SK-N-SH (cell line): ENCODE data around the gene IRS4. TPM values are rescaled to one million over a fixed set of nuclear protein-coding genes. Genes with fewer than 3 reads are reported as not detected.

Source experiments
- CTCF ChIA-PET: fragments of 300-600, 350-600 bp; formaldehyde crosslinking; extraction: SDS; loops from one replicate; lab custom pipeline; 2021; lab: Yijun Ruan, JAX
- POLR2A ChIA-PET: fragments of 350-600 bp; sonication (Branson Sonifier 250); formaldehyde crosslinking; extraction: SDS; loops from one replicate; lab custom pipeline; 2020; ENCODE audit warnings: antibody characterized with exemption, inconsistent platforms; lab: Yijun Ruan, JAX
- DNase-seq: peaks from one replicate; pipeline ENCODE4 v3.0.0; 2012
- H2AFZ ChIP-seq: fragments of 200-600 bp; sonication (generic); 2 replicates; pipeline ENCODE4 v1.8.1; 2016; ENCODE audit warnings: antibody characterized with exemption, mild to moderate bottlenecking, low read depth
- H3F3A ChIP-seq: fragments of 200-600 bp; sonication (generic); replicated peaks from 2 replicates; pipeline ENCODE3; 2016; ENCODE audit warnings: antibody characterized with exemption, mild to moderate bottlenecking; ENCODE audit not compliant: insufficient read depth
- H3K27ac ChIP-seq, 2 experiments: fragments of 200-500 bp in 1 of 2; fragments of 200-600 bp in 1 of 2; sonication (Bioruptor generic) in 1 of 2; sonication (generic), shearing (Covaris generic) in 1 of 2; 2 replicates each; pipeline versions ENCODE4 v1.5.1 to v1.6.1; 2014 to 2016; ENCODE audit warnings: low read depth in 2 of 2, inconsistent platforms in 1 of 2, low read length in 1 of 2, mild to moderate bottlenecking in 1 of 2, mixed read lengths in 1 of 2
- H3K27me3 ChIP-seq: fragments of 200-600 bp; sonication (generic), shearing (Covaris generic); 2 replicates; pipeline ENCODE4 v1.6.1; 2016; ENCODE audit warnings: mixed run types; ENCODE audit not compliant: insufficient read depth
- H3K36me3 ChIP-seq, 2 experiments: fragments of 200-500 bp in 1 of 2; fragments of 200-600 bp in 1 of 2; sonication (Bioruptor generic) in 1 of 2; sonication (generic) in 1 of 2; replicated peaks in 1 of 2; 2 replicates each; pipeline versions ENCODE3 to v1.5.1; 2014 to 2016; ENCODE audit warnings: low read length in 1 of 2, mild to moderate bottlenecking in 1 of 2; ENCODE audit not compliant: insufficient read depth in 2 of 2, control insufficient read depth in 1 of 2
- H3K4me1 ChIP-seq, 2 experiments: fragments of 200-500 bp in 1 of 2; fragments of 200-600 bp in 1 of 2; sonication (Bioruptor generic) in 1 of 2; sonication (generic), shearing (Covaris generic) in 1 of 2; 2 replicates each; pipeline versions ENCODE4 v1.5.1 to v1.6.1; 2014 to 2016; ENCODE audit warnings: low read depth in 1 of 2, low read length in 1 of 2, mixed run types in 1 of 2; ENCODE audit not compliant: insufficient read depth in 2 of 2, control insufficient read depth in 1 of 2
- H3K4me2 ChIP-seq: fragments of 200-600 bp; sonication (generic), shearing (Covaris generic); 2 replicates; pipeline ENCODE4 v1.6.1; 2017; ENCODE audit warnings: mixed run types
- H3K4me3 ChIP-seq, 2 experiments: fragments of 200-500 bp in 1 of 2; fragments of 200-600 bp in 1 of 2; sonication (Bioruptor generic) in 1 of 2; sonication (generic), shearing (Covaris generic) in 1 of 2; 2 replicates each; pipeline versions ENCODE4 v1.5.1 to v1.8.1; 2014 to 2016; ENCODE audit warnings: low read depth in 2 of 2, inconsistent platforms in 1 of 2, low read length in 1 of 2, mild to moderate bottlenecking in 1 of 2, mixed read lengths in 1 of 2, moderate library complexity in 1 of 2
- H3K79me2 ChIP-seq: fragments of 200-600 bp; sonication (generic); 2 replicates; pipeline ENCODE4 v1.8.1; 2017; ENCODE audit warnings: mild to moderate bottlenecking; ENCODE audit not compliant: insufficient read depth
- H3K9ac ChIP-seq: fragments of 200-600 bp; sonication (generic); 2 replicates; pipeline ENCODE4 v1.6.1; 2017; ENCODE audit warnings: mixed run types
- H3K9me2 ChIP-seq: fragments of 200-600 bp; sonication (generic); 2 replicates; pipeline ENCODE4 v1.6.1; 2017; ENCODE audit warnings: mixed run types
- H3K9me3 ChIP-seq: fragments of 200-600 bp; sonication (generic); 2 replicates; pipeline ENCODE4 v1.6.1; 2017; ENCODE audit warnings: mixed run types, mild to moderate bottlenecking, moderate library complexity
- H4K20me1 ChIP-seq: fragments of 200-600 bp; sonication (generic); 2 replicates; pipeline ENCODE4 v1.6.1; 2017; ENCODE audit warnings: mild to moderate bottlenecking, mixed run types; ENCODE audit not compliant: insufficient read depth
- CHD2 ChIP-seq: fragments of 150-350 bp; IDR thresholded peaks from 2 replicates; pipeline ENCODE4 v1.6.1; 2018; ENCODE audit warnings: low read length; ENCODE audit not compliant: partially characterized antibody
- EZH2phosphoT487 ChIP-seq: fragments of 200-600 bp; sonication (generic); IDR thresholded peaks from 2 replicates; pipeline ENCODE4 v1.6.1; 2017; ENCODE audit warnings: low read depth, mixed run types, mild to moderate bottlenecking, antibody characterized with exemption, moderate library complexity, borderline replicate concordance
- FOXM1 ChIP-seq: IDR thresholded peaks from 2 replicates; pipeline ENCODE4 v1.4.0; 2012; ENCODE audit warnings: low read depth, mild to moderate bottlenecking
- GABPA ChIP-seq: IDR thresholded peaks from 2 replicates; pipeline ENCODE4 v1.4.0; 2012; ENCODE audit warnings: low read depth, mild to moderate bottlenecking
- MAX ChIP-seq: IDR thresholded peaks from 2 replicates; pipeline ENCODE4 v1.4.0; 2012; ENCODE audit warnings: low read depth
- NFIC ChIP-seq: IDR thresholded peaks from 2 replicates; pipeline ENCODE4 v1.4.0; 2012; ENCODE audit warnings: borderline replicate concordance
- NRF1 ChIP-seq: IDR thresholded peaks from 2 replicates; pipeline ENCODE4 v1.6.1; 2012; ENCODE audit warnings: low read depth, mild to moderate bottlenecking, low read length
- POLR2AphosphoS5 ChIP-seq: IDR thresholded peaks from 2 replicates; pipeline ENCODE4 v1.6.1; 2012; ENCODE audit warnings: low read depth, low read length
- RAD21 ChIP-seq: IDR thresholded peaks from 2 replicates; pipeline ENCODE4 v1.6.1; 2012; ENCODE audit warnings: mild to moderate bottlenecking, low read length
- RCOR1 ChIP-seq: fragments of 150-350 bp; IDR thresholded peaks from 2 replicates; pipeline ENCODE4 v1.6.1; 2017; ENCODE audit warnings: antibody characterized with exemption, low read length
- RFX5 ChIP-seq: IDR thresholded peaks from 2 replicates; pipeline ENCODE4 v1.6.1; 2012; ENCODE audit warnings: mild to moderate bottlenecking, improper control_type of control experiment, low read length
- RXRA ChIP-seq: IDR thresholded peaks from 2 replicates; pipeline ENCODE4 v1.4.0; 2012; ENCODE audit warnings: low read depth, mild to moderate bottlenecking, borderline replicate concordance
- SIN3A ChIP-seq: IDR thresholded peaks from 2 replicates; pipeline ENCODE4 v1.6.1; 2012; ENCODE audit warnings: low read depth, mild to moderate bottlenecking, low read length, moderate library complexity, borderline replicate concordance
- TAF1 ChIP-seq: IDR thresholded peaks from 2 replicates; pipeline ENCODE4 v1.6.1; 2012; ENCODE audit warnings: low read depth, mild to moderate bottlenecking, low read length, moderate library complexity, borderline replicate concordance
- TCF12 ChIP-seq: IDR thresholded peaks from 2 replicates; pipeline ENCODE4 v1.4.0; 2012
- USF1 ChIP-seq: IDR thresholded peaks from 2 replicates; pipeline ENCODE4 v1.4.0; 2012; ENCODE audit warnings: low read depth, borderline replicate concordance
- YY1 ChIP-seq: IDR thresholded peaks from 2 replicates; pipeline ENCODE4 v1.4.0; 2012; ENCODE audit warnings: low read depth, mild to moderate bottlenecking
- WGBS: methylation state at CpG from one replicate; pipeline ENCODE4 v1.1.6; 2017; ENCODE audit warnings: low lambda C conversion rate; 5-methylcytosine and 5-hydroxymethylcytosine counted together
- polyA plus RNA-seq, 3 experiments: library from polyadenylated mRNA; depleted of rRNA; stranded (reverse); fragments of >200 nt; gene quantifications; 2 replicates each; pipeline ENCODE4 v1.2.3, GENCODE V29; 2012
- TF ChIP-seq, protein P1 (sequence below): fragments of 200-600 bp; sonication (generic); IDR thresholded peaks from 2 replicates; pipeline ENCODE4 v1.6.1; 2017; ENCODE audit warnings: antibody characterized with exemption, mild to moderate bottlenecking, moderate library complexity
- TF ChIP-seq, protein P2 (sequence below): IDR thresholded peaks from 2 replicates; pipeline ENCODE4 v1.4.0; 2012; ENCODE audit warnings: low read depth, borderline replicate concordance
- TF ChIP-seq, protein P3 (sequence below): IDR thresholded peaks from 2 replicates; pipeline ENCODE4; 2012

Gene IRS4
- polyA plus RNA-seq, 1 of the 3 experiments (the other 2 are of a cell fraction): not detected

GRCh38 chrX:108763559-108763958, 27.2 kb upstream of the IRS4 start:
- H3K79me2 ChIP-seq: no peaks in the 10 kb centered on the region
- no peak for DNase-seq
- H2AFZ ChIP-seq: no peak overlapping the region
- H3K9me3 ChIP-seq: no peaks in the 10 kb centered on the region
- no peak for TF ChIP-seq POLR2AphosphoS5
- no peak for TF ChIP-seq RAD21
- TF ChIP-seq MAX: no peak
- no peak for TF ChIP-seq FOXM1
- TF ChIP-seq RXRA: no peak
- TF ChIP-seq, protein P1, sequence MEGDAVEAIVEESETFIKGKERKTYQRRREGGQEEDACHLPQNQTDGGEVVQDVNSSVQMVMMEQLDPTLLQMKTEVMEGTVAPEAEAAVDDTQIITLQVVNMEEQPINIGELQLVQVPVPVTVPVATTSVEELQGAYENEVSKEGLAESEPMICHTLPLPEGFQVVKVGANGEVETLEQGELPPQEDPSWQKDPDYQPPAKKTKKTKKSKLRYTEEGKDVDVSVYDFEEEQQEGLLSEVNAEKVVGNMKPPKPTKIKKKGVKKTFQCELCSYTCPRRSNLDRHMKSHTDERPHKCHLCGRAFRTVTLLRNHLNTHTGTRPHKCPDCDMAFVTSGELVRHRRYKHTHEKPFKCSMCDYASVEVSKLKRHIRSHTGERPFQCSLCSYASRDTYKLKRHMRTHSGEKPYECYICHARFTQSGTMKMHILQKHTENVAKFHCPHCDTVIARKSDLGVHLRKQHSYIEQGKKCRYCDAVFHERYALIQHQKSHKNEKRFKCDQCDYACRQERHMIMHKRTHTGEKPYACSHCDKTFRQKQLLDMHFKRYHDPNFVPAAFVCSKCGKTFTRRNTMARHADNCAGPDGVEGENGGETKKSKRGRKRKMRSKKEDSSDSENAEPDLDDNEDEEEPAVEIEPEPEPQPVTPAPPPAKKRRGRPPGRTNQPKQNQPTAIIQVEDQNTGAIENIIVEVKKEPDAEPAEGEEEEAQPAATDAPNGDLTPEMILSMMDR: no peak
- no peak for TF ChIP-seq CHD2
- TF ChIP-seq TAF1: no peak
- TF ChIP-seq SIN3A: no peak
- TF ChIP-seq, protein P2, sequence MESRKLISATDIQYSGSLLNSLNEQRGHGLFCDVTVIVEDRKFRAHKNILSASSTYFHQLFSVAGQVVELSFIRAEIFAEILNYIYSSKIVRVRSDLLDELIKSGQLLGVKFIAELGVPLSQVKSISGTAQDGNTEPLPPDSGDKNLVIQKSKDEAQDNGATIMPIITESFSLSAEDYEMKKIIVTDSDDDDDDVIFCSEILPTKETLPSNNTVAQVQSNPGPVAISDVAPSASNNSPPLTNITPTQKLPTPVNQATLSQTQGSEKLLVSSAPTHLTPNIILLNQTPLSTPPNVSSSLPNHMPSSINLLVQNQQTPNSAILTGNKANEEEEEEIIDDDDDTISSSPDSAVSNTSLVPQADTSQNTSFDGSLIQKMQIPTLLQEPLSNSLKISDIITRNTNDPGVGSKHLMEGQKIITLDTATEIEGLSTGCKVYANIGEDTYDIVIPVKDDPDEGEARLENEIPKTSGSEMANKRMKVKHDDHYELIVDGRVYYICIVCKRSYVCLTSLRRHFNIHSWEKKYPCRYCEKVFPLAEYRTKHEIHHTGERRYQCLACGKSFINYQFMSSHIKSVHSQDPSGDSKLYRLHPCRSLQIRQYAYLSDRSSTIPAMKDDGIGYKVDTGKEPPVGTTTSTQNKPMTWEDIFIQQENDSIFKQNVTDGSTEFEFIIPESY: no peak
- TF ChIP-seq RFX5: no peak
- TF ChIP-seq EZH2phosphoT487: no peak
- no peak for TF ChIP-seq GABPA
- WGBS: 0% methylated on average over 1 of the region's 1 CpG
- H3K4me3 ChIP-seq: no peak overlapping the region
- no peaks in the 10 kb centered on the region for H4K20me1 ChIP-seq
- peaks cover 2% of the 10 kb centered on the region; the same call in 1 of the 2 replicates for H3K27me3 ChIP-seq
- 0 out of 2 replicates have a peak, but pooled peaks cover 3% of the 10 kb centered on the region for H3K9me2 ChIP-seq
- POLR2A ChIA-PET: no interaction called here
- H3F3A ChIP-seq: no peaks in the 10 kb centered on the region
- no peaks in the 10 kb centered on the region for H3K36me3 ChIP-seq
- no peaks in the 10 kb centered on the region for H3K4me1 ChIP-seq
- H3K27ac ChIP-seq: no peak overlapping the region
- H3K4me2 ChIP-seq: no peak overlapping the region
- no peak overlapping the region for H3K9ac ChIP-seq
- CTCF ChIA-PET: no interaction called here

GRCh38 chrX:108740299-108740774, 4.0 kb upstream of the IRS4 start:
- Histone ChIP-seq H3K4me3 (no peak overlapping the region), H3K4me2 (no peak overlapping the region), H3K27me3 (peaks cover 26% of the 10 kb centered on the region; the same call in 1 of the 2 replicates), H4K20me1 (no peaks in the 10 kb centered on the region), H3K9me3 (no peaks in the 10 kb centered on the region), H3K27ac (no peak overlapping the region), H3K9ac (no peak overlapping the region), H2AFZ (no peak overlapping the region), H3K4me1 (no peaks in the 10 kb centered on the region; a peak in 1 of 4 replicates), H3K36me3 (no peaks in the 10 kb centered on the region), H3K9me2 (no peaks in the 10 kb centered on the region), H3K79me2 (no peaks in the 10 kb centered on the region), H3F3A (no peaks in the 10 kb centered on the region)
- CTCF ChIA-PET: no interaction called here
- POLR2A ChIA-PET: no interaction called here
- no peak for DNase-seq
- 0% methylated on average over 1 of the region's 1 CpG for WGBS
- no peak for TF ChIP-seq RCOR1
- TF ChIP-seq NFIC: no peak
- TF ChIP-seq YY1: no peak
- TF ChIP-seq NRF1: no peak
- TF ChIP-seq TAF1: no peak
- TF ChIP-seq FOXM1: no peak
- TF ChIP-seq RXRA: no peak
- TF ChIP-seq, protein P2: no peak
- no peak for TF ChIP-seq TCF12
- TF ChIP-seq, protein P3, sequence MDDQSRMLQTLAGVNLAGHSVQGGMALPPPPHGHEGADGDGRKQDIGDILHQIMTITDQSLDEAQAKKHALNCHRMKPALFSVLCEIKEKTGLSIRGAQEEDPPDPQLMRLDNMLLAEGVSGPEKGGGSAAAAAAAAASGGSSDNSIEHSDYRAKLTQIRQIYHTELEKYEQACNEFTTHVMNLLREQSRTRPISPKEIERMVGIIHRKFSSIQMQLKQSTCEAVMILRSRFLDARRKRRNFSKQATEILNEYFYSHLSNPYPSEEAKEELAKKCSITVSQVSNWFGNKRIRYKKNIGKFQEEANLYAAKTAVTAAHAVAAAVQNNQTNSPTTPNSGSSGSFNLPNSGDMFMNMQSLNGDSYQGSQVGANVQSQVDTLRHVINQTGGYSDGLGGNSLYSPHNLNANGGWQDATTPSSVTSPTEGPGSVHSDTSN: no peak
- TF ChIP-seq USF1: no peak
- TF ChIP-seq GABPA: no peak
